IgD-negative memory B cell (primary cell): Measurements from ENCODE around the gene ATP8A2. TPM values are rescaled to one million over a fixed set of nuclear protein-coding genes. Genes with fewer than 3 reads are reported as not detected.

Source experiments
- H3K27ac Mint-ChIP-seq, 3 donors: one replicate each; pipeline ENCODE4 v1.8.0; 2020 to 2022; ENCODE audit warnings: mild to moderate bottlenecking in 3 of 3, mixed read lengths in 3 of 3, moderate library complexity in 1 of 3
- H3K27me3 Mint-ChIP-seq: one replicate; pipeline ENCODE4 v1.8.0; 2021; ENCODE audit warnings: mixed read lengths
- H3K36me3 Mint-ChIP-seq: one replicate; pipeline ENCODE4 v1.8.0; 2020; ENCODE audit warnings: mild to moderate bottlenecking, mixed read lengths
- H3K4me1 Mint-ChIP-seq, 3 donors: one replicate each; pipeline ENCODE4 v1.8.0; 2020 to 2022; ENCODE audit warnings: mixed read lengths in 3 of 3, mild to moderate bottlenecking in 1 of 3
- H3K4me3 Mint-ChIP-seq, 4 donors: one replicate each; pipeline ENCODE4 v1.8.0; 2020 to 2022; ENCODE audit warnings: mild to moderate bottlenecking in 4 of 4, mixed read lengths in 4 of 4, moderate library complexity in 3 of 4
- H3K9me3 Mint-ChIP-seq, 3 donors: one replicate each; pipeline ENCODE4 v1.8.0; 2020 to 2021; ENCODE audit warnings: mixed read lengths in 3 of 3, mild to moderate bottlenecking in 1 of 3
- polyA plus RNA-seq: library from polyadenylated mRNA; unstranded; fragments of 300-500 nt; fragmentation: Illumina TruSeq; gene quantifications from one replicate; pipeline ENCODE4 v1.2.3, GENCODE V29; 2021

The ATP8A2 gene
- polyA plus RNA-seq, 1 donor from 2014 or later, result 0.06 TPM

- peaks cover 0 to 4% (median 0%) of the 10 kb centered on the region in 3 donors for H3K9me3 Mint-ChIP-seq
- no peak overlapping the region for H3K4me3 Mint-ChIP-seq
- no peaks in the 10 kb centered on the region for H3K36me3 Mint-ChIP-seq
- peaks cover 0 to 8% (median 0%) of the 10 kb centered on the region in 3 donors for H3K4me1 Mint-ChIP-seq
- H3K27me3 Mint-ChIP-seq, result peaks cover 6% of the 10 kb centered on the region
- H3K27ac Mint-ChIP-seq, result no peak overlapping the region
These were observed 498.2 kb downstream of the ATP8A2 start for GRCh38 chr13:25869941-25870340.

GRCh38 chr13:25871389-25872125 is 499.8 kb downstream of the ATP8A2 start:
- H3K27ac Mint-ChIP-seq, result no peak overlapping the region
- no peaks in the 10 kb centered on the region for H3K36me3 Mint-ChIP-seq
- H3K9me3 Mint-ChIP-seq, result peaks cover 0 to 4% (median 0%) of the 10 kb centered on the region in 3 donors
- H3K27me3 Mint-ChIP-seq, result peaks cover 1% of the 10 kb centered on the region
- H3K4me3 Mint-ChIP-seq, result no peak overlapping the region
- H3K4me1 Mint-ChIP-seq, result peaks cover 0 to 9% (median 0%) of the 10 kb centered on the region in 3 donors

- no peak overlapping the region for H3K4me3 Mint-ChIP-seq
- H3K4me1 Mint-ChIP-seq, result peaks cover 0 to 11% (median 0%) of the 10 kb centered on the region in 3 donors
- H3K9me3 Mint-ChIP-seq, result peaks cover 0 to 4% (median 0%) of the 10 kb centered on the region in 3 donors
- H3K27ac Mint-ChIP-seq, result no peak overlapping the region
- H3K36me3 Mint-ChIP-seq, result no peaks in the 10 kb centered on the region
- peaks cover 1% of the 10 kb centered on the region for H3K27me3 Mint-ChIP-seq
These were observed 500.9 kb downstream of the ATP8A2 start for GRCh38 chr13:25872481-25873241.

- Mint-ChIP-seq H3K27ac (no peak overlapping the region), H3K36me3 (no peaks in the 10 kb centered on the region), H3K27me3 (peaks cover 6% of the 10 kb centered on the region), H3K9me3 (peaks cover 0 to 4% (median 0%) of the 10 kb centered on the region in 3 donors), H3K4me1 (peaks cover 0 to 11% (median 0%) of the 10 kb centered on the region in 3 donors), H3K4me3 (no peak overlapping the region)
These were observed 501.5 kb downstream of the ATP8A2 start for GRCh38 chr13:25873242-25873612.

GRCh38 chr13:25874064-25874737 is 502.4 kb downstream of the ATP8A2 start:
- no peak overlapping the region for H3K27ac Mint-ChIP-seq
- peaks cover 0 to 11% (median 0%) of the 10 kb centered on the region in 3 donors for H3K4me1 Mint-ChIP-seq
- H3K27me3 Mint-ChIP-seq, result peaks cover 6% of the 10 kb centered on the region
- no peak overlapping the region for H3K4me3 Mint-ChIP-seq
- H3K36me3 Mint-ChIP-seq, result no peaks in the 10 kb centered on the region
- peaks cover 0 to 4% (median 0%) of the 10 kb centered on the region in 3 donors for H3K9me3 Mint-ChIP-seq

GRCh38 chr13:25874907-25875306 is 503.1 kb downstream of the ATP8A2 start:
- peak overlapping the region in 1 of 3 donors; percentile 64 for H3K27ac Mint-ChIP-seq
- H3K4me3 Mint-ChIP-seq, result peak overlapping the region in 1 of 4 donors; percentile 5
- H3K9me3 Mint-ChIP-seq, result peaks cover 0 to 4% (median 0%) of the 10 kb centered on the region in 3 donors
- H3K27me3 Mint-ChIP-seq, result peaks cover 6% of the 10 kb centered on the region
- H3K4me1 Mint-ChIP-seq, result peaks cover 0 to 11% (median 0%) of the 10 kb centered on the region in 3 donors
- H3K36me3 Mint-ChIP-seq, result no peaks in the 10 kb centered on the region

GRCh38 chr13:25876247-25876646 is 504.5 kb downstream of the ATP8A2 start:
- peaks cover 0 to 9% (median 0%) of the 10 kb centered on the region in 3 donors for H3K4me1 Mint-ChIP-seq
- H3K4me3 Mint-ChIP-seq, result peak overlapping the region in 1 of 4 donors; percentile 47
- peaks cover 0 to 4% (median 0%) of the 10 kb centered on the region in 3 donors for H3K9me3 Mint-ChIP-seq
- H3K36me3 Mint-ChIP-seq, result no peaks in the 10 kb centered on the region
- H3K27me3 Mint-ChIP-seq, result peaks cover 5% of the 10 kb centered on the region
- no peak overlapping the region for H3K27ac Mint-ChIP-seq

- no peaks in the 10 kb centered on the region for H3K36me3 Mint-ChIP-seq
- H3K9me3 Mint-ChIP-seq, result peaks cover 0 to under 1% (median 0%) of the 10 kb centered on the region in 3 donors
- peaks cover 0 to 9% (median 0%) of the 10 kb centered on the region in 3 donors for H3K4me1 Mint-ChIP-seq
- peaks cover 6% of the 10 kb centered on the region for H3K27me3 Mint-ChIP-seq
- H3K27ac Mint-ChIP-seq, result no peak overlapping the region
- no peak overlapping the region for H3K4me3 Mint-ChIP-seq
These were observed 507.7 kb downstream of the ATP8A2 start for GRCh38 chr13:25879466-25879865.

GRCh38 chr13:25881136-25881926 is 509.6 kb downstream of the ATP8A2 start:
- H3K4me3 Mint-ChIP-seq, result peak overlapping the region in 1 of 4 donors; percentile 49
- H3K27me3 Mint-ChIP-seq, result peaks cover 9% of the 10 kb centered on the region
- no peaks in the 10 kb centered on the region for H3K9me3 Mint-ChIP-seq
- H3K27ac Mint-ChIP-seq, result no peak overlapping the region
- H3K4me1 Mint-ChIP-seq, result peaks cover 0 to 4% (median 0%) of the 10 kb centered on the region in 3 donors
- no peaks in the 10 kb centered on the region for H3K36me3 Mint-ChIP-seq

GRCh38 chr13:25881971-25882451 is 510.2 kb downstream of the ATP8A2 start:
- Mint-ChIP-seq H3K27me3 (peaks cover 9% of the 10 kb centered on the region), H3K4me3 (no peak overlapping the region), H3K36me3 (no peaks in the 10 kb centered on the region), H3K27ac (no peak overlapping the region), H3K9me3 (peaks cover 0 to 2% (median 0%) of the 10 kb centered on the region in 3 donors), H3K4me1 (peaks cover 0 to 4% (median 0%) of the 10 kb centered on the region in 3 donors)

- H3K4me1 Mint-ChIP-seq, result peaks cover 0 to 3% (median 0%) of the 10 kb centered on the region in 3 donors
- H3K27me3 Mint-ChIP-seq, result peaks cover 9% of the 10 kb centered on the region
- peak overlapping the region in 1 of 4 donors; percentile 39 for H3K4me3 Mint-ChIP-seq
- peaks cover 0 to 3% (median 0%) of the 10 kb centered on the region in 3 donors for H3K9me3 Mint-ChIP-seq
- no peaks in the 10 kb centered on the region for H3K36me3 Mint-ChIP-seq
- no peak overlapping the region for H3K27ac Mint-ChIP-seq
These were observed 510.9 kb downstream of the ATP8A2 start for GRCh38 chr13:25882466-25883357.

- Mint-ChIP-seq H3K36me3 (no peaks in the 10 kb centered on the region), H3K27ac (peak overlapping the region in 1 of 3 donors; percentile 41), H3K4me1 (peaks cover 0 to 4% (median 3%) of the 10 kb centered on the region in 3 donors), H3K27me3 (peaks cover 4% of the 10 kb centered on the region), H3K4me3 (no peak overlapping the region), H3K9me3 (peaks cover 0 to 3% (median 0%) of the 10 kb centered on the region in 3 donors)
These were observed 513.6 kb downstream of the ATP8A2 start for GRCh38 chr13:25885418-25885817.
